K562 (cell line): Measurements from ENCODE around the gene SPATA24. TPM values are rescaled to one million over a fixed set of nuclear protein-coding genes. Genes with fewer than 3 reads are reported as not detected.
A peak's percentile ranks its signal among the peaks of the same experiment; 100 is the strongest.

Experiments
- ATAC-seq: fragments of 200-7000 bp; cut with Tn5 transposase; 3 replicates; pipeline ENCODE4 v1.9.1; 2020; ENCODE audit warnings: moderate library complexity
- BruUV-seq: library from RNA; stranded (reverse); fragments of 400-500 nt; replicated peaks from 2 replicates; lab custom pipeline; 2021; lab: Mats Ljungman, UMichigan
- CTCF ChIA-PET: fragments of 300-600 bp; formaldehyde crosslinking; extraction: SDS; loops from one replicate; lab custom pipeline; 2021; ENCODE audit warnings: low intra/inter-chr PET ratio; lab: Yijun Ruan, JAX
- POLR2A ChIA-PET: fragments of 300-600, 350-650 bp; sonication (Branson Sonifier 250); formaldehyde crosslinking; extraction: SDS; loops from one replicate; lab custom pipeline; 2021; ENCODE audit warnings: antibody characterized with exemption, inconsistent platforms; lab: Yijun Ruan, JAX
- DNase-seq, 4 experiments: peaks; one replicate each; pipeline versions ENCODE4 v3.0.0 to v3.0.0-alpha.2; 2011 to 2018; ENCODE audit warnings: low spot score in 3 of 4, mixed read lengths in 3 of 4; ENCODE audit errors: extremely low read depth in 1 of 4
- FAIRE-seq: peaks from 2 replicates; lab custom pipeline; 2011; peaks lifted over from hg19 to GRCh38; lab: Jason Lieb, UNC
- H2AFZ ChIP-seq: 2 replicates; pipeline ENCODE4 v1.6.0; 2011; ENCODE audit warnings: low read depth, low read length, control low read depth, inconsistent platforms
- H3K27ac ChIP-seq: fragments of 200-600 bp; 3 replicates; pipeline ENCODE4 v1.8.0; 2011; ENCODE audit warnings: low read depth, mild to moderate bottlenecking, control low read depth, inconsistent platforms, low read length, moderate library complexity, mixed read lengths; ENCODE audit errors: extremely low read depth
- H3K27me3 ChIP-seq, 2 experiments: fragments of 300-600 bp in 1 of 2; 2 replicates in 1 of 2; 3 replicates in 1 of 2; pipeline versions ENCODE4 v1.6.0 to v1.8.0; 2011; ENCODE audit warnings: inconsistent platforms in 2 of 2, low read length in 2 of 2, mild to moderate bottlenecking in 1 of 2, mixed read lengths in 1 of 2, moderate library complexity in 1 of 2; ENCODE audit not compliant: control insufficient read depth in 2 of 2, insufficient read depth in 2 of 2
- H3K36me3 ChIP-seq: fragments of 300-600 bp; 3 replicates; pipeline ENCODE4 v1.8.0; 2011; ENCODE audit warnings: mild to moderate bottlenecking, low read length, inconsistent platforms; ENCODE audit not compliant: control insufficient read depth, insufficient read depth
- H3K4me1 ChIP-seq, 2 experiments: fragments of 200-600 bp in 1 of 2; replicated peaks in 1 of 2; 2 replicates in 1 of 2; 3 replicates in 1 of 2; pipeline versions ENCODE4 v1.5.1 to v1.8.0; 2011; ENCODE audit warnings: inconsistent platforms in 2 of 2, low read length in 2 of 2, mild to moderate bottlenecking in 1 of 2, mixed read lengths in 1 of 2, moderate library complexity in 1 of 2; ENCODE audit not compliant: control insufficient read depth in 2 of 2, insufficient read depth in 2 of 2
- H3K4me2 ChIP-seq: 2 replicates; pipeline ENCODE4 v1.6.1; 2011; ENCODE audit warnings: low read length, control low read depth, inconsistent platforms, mixed read lengths; ENCODE audit not compliant: insufficient read depth
- H3K4me3 ChIP-seq: fragments of 200-600 bp; sonication (generic), shearing (Covaris generic); 2 replicates; pipeline ENCODE4 v1.5.1; 2016; ENCODE audit warnings: control low read depth, inconsistent platforms
- H3K79me2 ChIP-seq: fragments of 200-600 bp; 3 replicates; pipeline ENCODE4 v1.8.0; 2011; ENCODE audit warnings: low read length, inconsistent platforms; ENCODE audit not compliant: control insufficient read depth, insufficient read depth
- H3K9ac ChIP-seq, 2 experiments: 2 replicates each; pipeline versions ENCODE4 v1.6.0 to v1.6.1; 2011; ENCODE audit warnings: low read depth in 2 of 2, low read length in 2 of 2, control low read depth in 1 of 2, inconsistent platforms in 1 of 2, mild to moderate bottlenecking in 1 of 2, mixed read lengths in 1 of 2; ENCODE audit not compliant: insufficient read depth in 1 of 2
- H3K9me1 ChIP-seq: one replicate; pipeline ENCODE4 v1.6.0; 2011; ENCODE audit warnings: inconsistent platforms, mild to moderate bottlenecking, low read length, moderate library complexity; ENCODE audit not compliant: control insufficient read depth, insufficient read depth
- H3K9me3 ChIP-seq: replicated peaks from 2 replicates; pipeline ENCODE4 v1.5.1; 2011; ENCODE audit warnings: low read depth, low read length, inconsistent platforms; ENCODE audit not compliant: control insufficient read depth, insufficient read depth
- H4K20me1 ChIP-seq: replicated peaks from 2 replicates; pipeline ENCODE4 v1.6.1; 2011; ENCODE audit warnings: low read length, inconsistent platforms, mixed read lengths; ENCODE audit not compliant: control insufficient read depth, insufficient read depth
- ARNT ChIP-seq, 2 experiments: fragments of 450-650 bp; IDR thresholded peaks; 2 replicates each; pipeline ENCODE4 v1.6.1; 2016; ENCODE audit warnings: mild to moderate bottlenecking in 1 of 2
- COPS2 ChIP-seq: fragments of 450-650 bp; conservative IDR thresholded peaks from 2 replicates; pipeline ENCODE4 v1.6.1; 2016; ENCODE audit warnings: mild to moderate bottlenecking, moderate library complexity
- EP300 ChIP-seq: IDR thresholded peaks from 2 replicates; pipeline ENCODE4 v1.6.1; 2012; ENCODE audit warnings: low read length, improper control_type of control experiment
- HMG20B ChIP-seq: fragments of 250-450 bp; sonication (Bioruptor Pico); IDR thresholded peaks from 2 replicates; pipeline ENCODE4 v1.5.0; 2021; ENCODE audit warnings: mild to moderate bottlenecking
- MCM7 ChIP-seq, 2 experiments: fragments of 450-650 bp; IDR thresholded peaks; 2 replicates each; pipeline ENCODE4 v1.6.1; 2016 to 2018
- SETDB1 ChIP-seq: IDR thresholded peaks from one replicate; pipeline ENCODE4 v1.6.1; 2012; ENCODE audit warnings: low read length, control low read depth, inconsistent platforms
- TEAD1 ChIP-seq, 2 experiments: fragments of 450-650 bp in 1 of 2; sonication (generic) in 1 of 2; formaldehyde crosslinking; IDR thresholded peaks; 2 replicates each; pipeline versions ENCODE4 v1.4.0 to v1.8.0; 2020 to 2022; ENCODE audit warnings: mild to moderate bottlenecking in 2 of 2, missing genetic modification reagents in 1 of 2
- ZNF699 ChIP-seq: fragments of 250-450 bp; sonication (Bioruptor Pico); IDR thresholded peaks from 2 replicates; pipeline ENCODE4 v1.8.0; 2021; ENCODE audit warnings: mild to moderate bottlenecking, moderate library complexity; ENCODE audit not compliant: insufficient replicate concordance
- WGBS: fragments of 100-300 bp; shearing (Covaris generic); methylation state at CpG from one replicate; pipeline ENCODE4 v1.1.6; 2016; ENCODE audit warnings: low coverage, mixed read lengths; ENCODE audit not compliant: insufficient coverage; ENCODE audit errors: missing lambda C conversion rate; 5-methylcytosine and 5-hydroxymethylcytosine counted together
- in situ Hi-C: fragments of 300-500 bp; cut with MboI; formaldehyde crosslinking; loops from 4 replicates; pipeline ENCODE4 v1.15.0; 2018; ENCODE audit warnings: inconsistent platforms, mixed read lengths
- intact Hi-C: fragments of 100-400 bp; cut with micrococcal nuclease; formaldehyde crosslinking; loops from 2 replicates; pipeline ENCODE4 v1.14.2; 2022
- polyA plus RNA-seq, 8 experiments: library from polyadenylated mRNA; depleted of rRNA in 4 of 8; stranded (reverse) in 5 of 8; unstranded in 3 of 8; fragments of >200 nt; fragmentation: Nextera tagmentation in 2 of 8; fragmentation: Illumina TruSeq in 1 of 8; extraction: Ambion mirVana in 2 of 8; extraction: Trizol in 1 of 8; gene quantifications; 2 replicates each; pipeline versions ENCODE4 v1.2.1 to v1.2.3, GENCODE V29; 2011 to 2014; ENCODE audit warnings: inconsistent platforms in 1 of 8, missing spikeins in 1 of 8
- total RNA-seq, 7 experiments: library from RNA; depleted of rRNA in 6 of 7; stranded (reverse); fragments of >200 nt in 6 of 7; fragmentation: Illumina TruSeq in 2 of 7; extraction: Trizol in 2 of 7; gene quantifications; 2 replicates each; pipeline versions ENCODE4 v1.2.1 to v1.2.3, GENCODE V29; 2011 to 2021; ENCODE audit warnings: low replicate concordance in 1 of 7
- TF ChIP-seq, protein P1 (sequence below): fragments of 450-650 bp; formaldehyde crosslinking; IDR thresholded peaks from 2 replicates; pipeline ENCODE4 v1.4.0; 2020; ENCODE audit warnings: mild to moderate bottlenecking, moderate library complexity
- TF ChIP-seq, protein P2 (sequence below), 2 experiments: fragments of 200-800 bp in 1 of 2; sonication (Bioruptor generic) in 1 of 2; sonication (generic) in 1 of 2; formaldehyde crosslinking in 1 of 2; IDR thresholded peaks in 1 of 2; conservative IDR thresholded peaks in 1 of 2; 2 replicates each; pipeline versions ENCODE4 v1.5.0 to v1.6.1; 2016 to 2020; ENCODE audit warnings: missing compliant biosample characterization in 1 of 2, missing genetic modification characterization in 1 of 2, missing genetic modification reagents in 1 of 2
- TF ChIP-seq, protein P3 (sequence below): fragments of 450-650 bp; IDR thresholded peaks from 2 replicates; pipeline ENCODE4 v1.6.1; 2016; ENCODE audit warnings: missing biosample characterization, missing genetic modification characterization
- TF ChIP-seq, protein P4 (sequence below), 2 experiments: fragments of 450-650 bp; IDR thresholded peaks; 2 replicates each; pipeline ENCODE4 v1.6.1; 2016

The SPATA24 gene
- total and polyA plus RNA-seq, 9 of the 15 experiments (the other 6 are each of a cell fraction or from before 2014, with no cell fraction given) = 4.1 to 12.6 (median 8.0) TPM

DNA sequence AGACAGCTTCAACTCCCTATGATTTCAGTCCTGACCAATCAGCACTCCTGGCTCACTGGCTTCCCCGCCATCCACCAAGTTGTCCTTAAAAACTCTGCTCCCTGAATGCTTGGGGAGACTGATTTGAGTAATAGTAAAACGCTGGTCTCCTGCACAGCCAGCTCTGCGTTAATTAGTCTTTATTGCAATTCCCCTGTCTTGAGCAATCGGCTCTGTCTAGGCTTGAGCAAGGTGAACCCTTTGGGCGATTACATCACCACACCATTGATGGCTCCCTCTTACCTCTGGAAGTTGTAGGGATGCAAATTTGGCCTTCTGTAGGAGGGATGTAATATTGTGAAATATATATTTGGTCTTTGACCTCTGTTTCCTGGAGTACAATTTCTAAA is 17.8 kb downstream of the SPATA24 start (continued):
- no peak for TF ChIP-seq HMG20B

DNA sequence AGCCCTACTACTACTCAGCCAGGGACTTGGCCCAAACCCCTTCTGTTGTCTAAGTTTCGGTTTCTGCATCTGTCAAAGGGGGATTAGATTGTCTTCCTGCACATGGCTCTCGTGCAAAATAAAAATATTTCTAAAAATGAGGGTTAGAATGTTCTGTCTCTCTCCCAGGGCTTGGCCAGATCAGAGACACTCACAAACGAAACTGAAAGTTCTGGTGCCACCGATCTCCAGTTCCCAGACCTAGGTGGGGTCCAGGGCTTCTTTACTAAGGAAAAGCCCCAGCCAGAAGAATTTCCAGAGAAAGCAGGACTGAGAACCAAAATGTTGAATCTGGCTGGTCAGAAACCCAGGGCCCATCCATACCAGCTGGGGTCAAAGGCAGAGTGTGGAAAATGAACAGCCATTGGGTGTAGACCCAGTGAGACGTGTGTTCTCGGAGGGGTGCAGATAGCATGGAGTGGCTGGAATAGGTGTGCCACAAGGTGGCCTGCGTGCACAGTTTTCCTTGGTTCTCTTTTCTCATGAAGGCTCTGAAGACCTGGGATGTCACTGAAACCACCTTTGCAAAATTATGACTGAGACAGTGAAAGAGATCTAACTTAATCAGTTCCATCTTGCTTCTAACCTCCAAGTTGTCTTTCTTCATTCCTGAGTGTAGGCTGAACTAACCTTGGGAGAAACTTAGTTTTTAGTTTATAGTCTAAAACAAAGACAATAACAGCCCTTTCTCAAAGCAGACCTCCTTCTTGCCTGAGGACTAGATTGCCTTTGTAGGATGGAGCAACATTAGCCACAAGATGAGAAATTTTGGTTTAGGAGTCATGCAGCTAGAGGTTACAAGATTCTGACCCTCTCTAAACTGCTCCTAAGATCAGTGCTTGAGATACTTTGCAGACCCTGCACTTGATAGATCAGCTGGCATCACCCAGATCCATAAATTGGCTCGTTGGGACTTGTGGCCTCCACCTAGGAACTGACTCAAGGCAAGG is 18.5 kb downstream of the SPATA24 start:
- peaks cover 26 to 60% of the 10 kb centered on the region in 2 experiments; a peak in 4 of 5 replicates for H3K4me1 ChIP-seq
- H3K79me2 ChIP-seq = no peaks in the 10 kb centered on the region
- H3K4me3 ChIP-seq = peak overlapping the region; percentile 24
- H4K20me1 ChIP-seq = no peaks in the 10 kb centered on the region
- peak overlapping the region; percentile 51 to 91 for H3K9ac ChIP-seq
- peak overlapping the region; percentile 78 for H2AFZ ChIP-seq
- ChIA-PET POLR2A (interaction anchor here (0.5 to 1.6 kb wide), 8 partner anchors 10 to 265 kb away, joined by 3 to 5 read pairs (median 3); no protein-coding TSS in a partner anchor), CTCF (interaction anchor here (0.6 to 0.9 kb wide), 4 partner anchors 119 to 584 kb away, joined by 3 to 4 read pairs (median 3); no protein-coding TSS in a partner anchor)
- peak overlapping the region; percentile 63 for H3K4me2 ChIP-seq
- intact Hi-C loops = loop anchor here (1.0 to 2.0 kb wide), 2 partner anchors 17 to 37 kb away; no protein-coding TSS in a partner anchor
- ATAC-seq (peak; percentile 88), FAIRE-seq (peak; percentile 85), DNase-seq (peak; percentile 66 to 80 (median 72))
- 16% methylated on average over 8 of the region's 8 CpGs for WGBS
- TSS peak; percentile 92 for BruUV-seq
- no peaks in the 10 kb centered on the region; the same call in 1 of the 2 replicates for H3K9me3 ChIP-seq
- no peaks in the 10 kb centered on the region for H3K36me3 ChIP-seq
- H3K27ac ChIP-seq = peak overlapping the region; percentile 21; the same call in 2 of the 3 replicates
- H3K9me1 ChIP-seq = no peaks in the 10 kb centered on the region
- in situ Hi-C loops = no loop called here
- no peaks in the 10 kb centered on the region for H3K27me3 ChIP-seq
- no peak for TF ChIP-seq TEAD1 (CRISPR knock-in tag; IDR thresholded peaks at IDR 0.05)
- TF ChIP-seq ARNT (IDR thresholded peaks at IDR 0.05) = peak in 1 of 2 experiments; percentile 44; a peak in 1 of 4 replicates
- TF ChIP-seq COPS2 = no peak
- no peak for TF ChIP-seq MCM7 (IDR thresholded peaks at IDR 0.05)
- TF ChIP-seq, protein P1, sequence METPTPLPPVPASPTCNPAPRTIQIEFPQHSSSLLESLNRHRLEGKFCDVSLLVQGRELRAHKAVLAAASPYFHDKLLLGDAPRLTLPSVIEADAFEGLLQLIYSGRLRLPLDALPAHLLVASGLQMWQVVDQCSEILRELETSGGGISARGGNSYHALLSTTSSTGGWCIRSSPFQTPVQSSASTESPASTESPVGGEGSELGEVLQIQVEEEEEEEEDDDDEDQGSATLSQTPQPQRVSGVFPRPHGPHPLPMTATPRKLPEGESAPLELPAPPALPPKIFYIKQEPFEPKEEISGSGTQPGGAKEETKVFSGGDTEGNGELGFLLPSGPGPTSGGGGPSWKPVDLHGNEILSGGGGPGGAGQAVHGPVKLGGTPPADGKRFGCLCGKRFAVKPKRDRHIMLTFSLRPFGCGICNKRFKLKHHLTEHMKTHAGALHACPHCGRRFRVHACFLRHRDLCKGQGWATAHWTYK (CRISPR knock-in tag) = no peak
- no peak for TF ChIP-seq ZNF699
- TF ChIP-seq, protein P2, sequence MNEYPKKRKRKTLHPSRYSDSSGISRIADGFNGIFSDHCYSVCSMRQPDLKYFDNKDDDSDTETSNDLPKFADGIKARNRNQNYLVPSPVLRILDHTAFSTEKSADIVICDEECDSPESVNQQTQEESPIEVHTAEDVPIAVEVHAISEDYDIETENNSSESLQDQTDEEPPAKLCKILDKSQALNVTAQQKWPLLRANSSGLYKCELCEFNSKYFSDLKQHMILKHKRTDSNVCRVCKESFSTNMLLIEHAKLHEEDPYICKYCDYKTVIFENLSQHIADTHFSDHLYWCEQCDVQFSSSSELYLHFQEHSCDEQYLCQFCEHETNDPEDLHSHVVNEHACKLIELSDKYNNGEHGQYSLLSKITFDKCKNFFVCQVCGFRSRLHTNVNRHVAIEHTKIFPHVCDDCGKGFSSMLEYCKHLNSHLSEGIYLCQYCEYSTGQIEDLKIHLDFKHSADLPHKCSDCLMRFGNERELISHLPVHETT (CRISPR knock-in tag; conservative IDR thresholded peaks at IDR 0.05 in 1 of 2, IDR thresholded peaks at IDR 0.05 in 1 of 2) = 0 out of 4 replicates have a peak, but pooled peaks of 1 of the 2 experiments have one; percentile 22
- TF ChIP-seq SETDB1 = no peak
- TF ChIP-seq, protein P3, sequence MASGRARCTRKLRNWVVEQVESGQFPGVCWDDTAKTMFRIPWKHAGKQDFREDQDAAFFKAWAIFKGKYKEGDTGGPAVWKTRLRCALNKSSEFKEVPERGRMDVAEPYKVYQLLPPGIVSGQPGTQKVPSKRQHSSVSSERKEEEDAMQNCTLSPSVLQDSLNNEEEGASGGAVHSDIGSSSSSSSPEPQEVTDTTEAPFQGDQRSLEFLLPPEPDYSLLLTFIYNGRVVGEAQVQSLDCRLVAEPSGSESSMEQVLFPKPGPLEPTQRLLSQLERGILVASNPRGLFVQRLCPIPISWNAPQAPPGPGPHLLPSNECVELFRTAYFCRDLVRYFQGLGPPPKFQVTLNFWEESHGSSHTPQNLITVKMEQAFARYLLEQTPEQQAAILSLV (tag) = peak; percentile 80
- TF ChIP-seq EP300 = peak; percentile 14; the same call in 1 of the 2 replicates
- TF ChIP-seq, protein P4, sequence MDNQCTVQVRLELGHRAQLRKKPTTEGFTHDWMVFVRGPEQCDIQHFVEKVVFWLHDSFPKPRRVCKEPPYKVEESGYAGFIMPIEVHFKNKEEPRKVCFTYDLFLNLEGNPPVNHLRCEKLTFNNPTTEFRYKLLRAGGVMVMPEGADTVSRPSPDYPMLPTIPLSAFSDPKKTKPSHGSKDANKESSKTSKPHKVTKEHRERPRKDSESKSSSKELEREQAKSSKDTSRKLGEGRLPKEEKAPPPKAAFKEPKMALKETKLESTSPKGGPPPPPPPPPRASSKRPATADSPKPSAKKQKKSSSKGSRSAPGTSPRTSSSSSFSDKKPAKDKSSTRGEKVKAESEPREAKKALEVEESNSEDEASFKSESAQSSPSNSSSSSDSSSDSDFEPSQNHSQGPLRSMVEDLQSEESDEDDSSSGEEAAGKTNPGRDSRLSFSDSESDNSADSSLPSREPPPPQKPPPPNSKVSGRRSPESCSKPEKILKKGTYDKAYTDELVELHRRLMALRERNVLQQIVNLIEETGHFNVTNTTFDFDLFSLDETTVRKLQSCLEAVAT (IDR thresholded peaks at IDR 0.05) = peak in 1 of 2 experiments; percentile 98; a peak in 3 of 4 replicates
